Common myeloid progenitor, CD34-positive (primary cell): ENCODE results near the gene AFF3.

Source experiments
- CTCF ChIA-PET: fragments of 350-600 bp; sonication (Branson Sonifier 250); formaldehyde crosslinking; loops from one replicate; lab custom pipeline; 2021; ENCODE audit warnings: antibody characterized with exemption; lab: Charles Lee
- POLR2A ChIA-PET: fragments of 350-600 bp; sonication (Branson Sonifier 250); formaldehyde crosslinking; loops from one replicate; lab custom pipeline; 2021; ENCODE audit warnings: antibody characterized with exemption; lab: Charles Lee
- DNase-seq, 3 donors: peaks; one replicate each; pipeline versions ENCODE4 v3.0.0 to v3.0.0-alpha.2; 2013
- H3K27ac ChIP-seq, 2 experiments: 1 replicate in 1 of 2; 2 replicates in 1 of 2; pipeline ENCODE4 v1.7.0; 2013; ENCODE audit warnings: inconsistent platforms in 2 of 2, low read length in 2 of 2, mild to moderate bottlenecking in 2 of 2, low read depth in 1 of 2, moderate library complexity in 1 of 2; ENCODE audit not compliant: severe bottlenecking in 2 of 2, insufficient read depth in 1 of 2, poor library complexity in 1 of 2
- H3K27me3 ChIP-seq, 5 experiments: replicated peaks in 2 of 5; 1 replicate in 3 of 5; 2 replicates in 2 of 5; pipeline versions ENCODE4 v1.6.1 to v1.7.0; 2013; ENCODE audit warnings: low read length in 4 of 5, mild to moderate bottlenecking in 2 of 5, moderate library complexity in 2 of 5, inconsistent platforms in 1 of 5; ENCODE audit not compliant: insufficient read depth in 5 of 5, control insufficient read depth in 4 of 5
- H3K36me3 ChIP-seq, 4 experiments: 1 replicate in 2 of 4; 2 replicates in 2 of 4; pipeline versions ENCODE4 v1.6.1 to v1.7.0; 2013; ENCODE audit warnings: low read length in 3 of 4, control low read depth in 1 of 4, mild to moderate bottlenecking in 1 of 4; ENCODE audit not compliant: control insufficient read depth in 4 of 4, insufficient read depth in 4 of 4
- H3K4me1 ChIP-seq, 4 experiments: 1 replicate in 3 of 4; 2 replicates in 1 of 4; pipeline versions ENCODE4 v1.6.1 to v1.7.1; 2013; ENCODE audit warnings: low read length in 3 of 4, mild to moderate bottlenecking in 3 of 4, control low read depth in 1 of 4, inconsistent platforms in 1 of 4, moderate library complexity in 1 of 4; ENCODE audit not compliant: control insufficient read depth in 4 of 4, insufficient read depth in 4 of 4; ENCODE audit errors: control extremely low read depth in 1 of 4
- H3K4me3 ChIP-seq, 7 experiments: 1 replicate in 4 of 7; 2 replicates in 3 of 7; pipeline versions ENCODE4 v1.5.1 to v1.7.0; 2013; ENCODE audit warnings: mild to moderate bottlenecking in 7 of 7, low read length in 6 of 7, moderate library complexity in 6 of 7, inconsistent platforms in 2 of 7, low read depth in 2 of 7, control low read depth in 1 of 7; ENCODE audit not compliant: insufficient read depth in 4 of 7, control insufficient read depth in 1 of 7; ENCODE audit errors: extremely low read depth in 1 of 7
- H3K9me3 ChIP-seq, 5 experiments: 1 replicate in 4 of 5; 2 replicates in 1 of 5; pipeline versions ENCODE4 v1.6.1 to v1.7.1; 2013; ENCODE audit warnings: low read length in 4 of 5, mild to moderate bottlenecking in 2 of 5, inconsistent platforms in 1 of 5, low read depth in 1 of 5, moderate library complexity in 1 of 5; ENCODE audit not compliant: control insufficient read depth in 4 of 5, insufficient read depth in 2 of 5; ENCODE audit errors: control extremely low read depth in 1 of 5
- WGBS: methylation state at CpG from one replicate; pipeline ENCODE4 v1.1.5; 2013; ENCODE audit not compliant: insufficient coverage; 5-methylcytosine and 5-hydroxymethylcytosine counted together

The AFF3 gene

DNA sequence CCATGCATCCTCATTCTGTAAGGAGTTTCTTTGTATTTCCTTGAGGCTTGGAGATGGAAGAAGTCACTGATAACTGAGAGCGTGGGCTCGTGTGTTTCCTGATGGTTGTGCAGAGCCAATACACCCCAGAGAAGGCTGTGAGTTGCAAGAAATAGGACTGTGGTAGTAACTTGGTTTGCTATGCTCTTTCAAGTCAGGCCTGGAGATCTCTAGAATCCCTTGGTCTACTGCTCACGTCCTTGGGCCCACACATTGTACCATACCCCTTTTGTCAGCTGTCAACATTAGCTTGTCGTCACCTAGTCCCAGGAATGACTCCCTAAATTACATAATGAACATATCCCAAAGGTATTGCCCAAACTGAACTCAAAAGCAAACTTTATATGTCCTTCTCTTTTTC is 414.2 kb downstream of the AFF3 start:
- 71% methylated on average over 3 of the region's 4 CpGs for WGBS
- H3K27me3 ChIP-seq = no peaks in the 10 kb centered on the region
- peak in 1 of 3 donors; percentile 2 for DNase-seq
- H3K4me1 ChIP-seq = peaks cover 5 to 21% (median 12%) of the 10 kb centered on the region in 4 experiments
- H3K9me3 ChIP-seq = peaks cover 0 to 3% (median 2%) of the 10 kb centered on the region in 5 experiments
- no peak overlapping the region for H3K4me3 ChIP-seq
- peak overlapping the region in 1 of 2 experiments; percentile 15 for H3K27ac ChIP-seq
- ChIA-PET POLR2A (no interaction called here), CTCF (interaction anchor here (0.8 to 2.1 kb wide), 7 partner anchors 10 to 519 kb away, joined by 3 to 7 read pairs (median 3); no protein-coding TSS in a partner anchor)
- peaks cover 0 to 2% (median 1%) of the 10 kb centered on the region in 4 experiments for H3K36me3 ChIP-seq

DNA sequence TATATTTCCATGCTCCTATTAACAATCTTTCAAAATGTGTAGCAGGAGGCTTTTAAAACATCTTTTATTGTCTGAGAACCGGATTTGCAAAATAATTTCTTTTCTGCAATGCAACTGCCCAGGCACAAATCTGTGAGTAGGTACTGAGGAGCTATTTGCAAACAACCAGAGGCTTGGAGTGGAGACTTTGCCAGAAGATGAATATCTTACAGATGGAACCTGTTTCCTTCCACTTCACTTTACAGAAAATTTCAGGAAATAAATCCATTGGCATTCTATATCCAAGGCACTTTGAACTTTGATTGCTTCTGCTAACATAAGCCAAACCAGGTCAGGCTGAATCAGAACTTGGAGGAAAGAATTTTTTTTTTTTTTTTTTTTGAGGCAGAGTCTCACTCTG is 415.2 kb downstream of the AFF3 start:
- H3K27ac ChIP-seq = no peak overlapping the region
- H3K4me3 ChIP-seq = no peak overlapping the region
- H3K36me3 ChIP-seq = peaks cover 0 to 9% (median 5%) of the 10 kb centered on the region in 4 experiments
- H3K27me3 ChIP-seq = no peaks in the 10 kb centered on the region
- 100% methylated on average over 1 of the region's 1 CpG for WGBS
- CTCF ChIA-PET = interaction anchor here (0.9 to 3.6 kb wide), 4 partner anchors 9 to 520 kb away, joined by 3 to 10 read pairs (median 5); no protein-coding TSS in a partner anchor
- POLR2A ChIA-PET = no interaction called here
- DNase-seq = peak in 1 of 3 donors; percentile 0
- H3K4me1 ChIP-seq = peaks cover 5 to 21% (median 12%) of the 10 kb centered on the region in 4 experiments
- H3K9me3 ChIP-seq = peaks cover 0 to 11% (median 4%) of the 10 kb centered on the region in 5 experiments

DNA sequence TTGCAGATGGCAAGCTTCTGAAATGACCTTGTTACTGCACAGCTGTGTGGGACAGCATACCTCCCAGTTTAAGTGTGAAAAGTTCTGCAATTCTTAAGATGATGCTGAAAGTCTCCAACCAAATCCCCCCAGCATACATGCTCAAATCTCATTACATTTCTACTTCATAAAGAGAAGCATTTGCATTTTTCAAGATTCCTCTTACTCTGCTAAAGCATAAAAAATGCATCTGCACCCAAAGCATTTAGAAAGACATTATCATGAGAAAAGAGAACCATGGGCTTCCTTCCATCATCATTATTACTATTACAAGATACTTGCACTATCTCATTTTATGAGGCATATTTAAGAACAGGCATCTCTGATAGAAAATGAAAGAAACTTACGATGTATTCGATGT is 415.7 kb downstream of the AFF3 start:
- ChIA-PET POLR2A (no interaction called here), CTCF (interaction anchor here (1.1 to 3.6 kb wide), 4 partner anchors 9 to 515 kb away, joined by 3 to 11 read pairs (median 8); no protein-coding TSS in a partner anchor)
- Histone ChIP-seq H3K9me3 (peaks cover 0 to 12% (median 4%) of the 10 kb centered on the region in 5 experiments), H3K4me3 (no peak overlapping the region), H3K27me3 (no peaks in the 10 kb centered on the region), H3K27ac (no peak overlapping the region), H3K36me3 (peaks cover 0 to 10% (median 5%) of the 10 kb centered on the region in 4 experiments), H3K4me1 (peaks cover 5 to 21% (median 12%) of the 10 kb centered on the region in 4 experiments)
- DNase-seq = no peak
- WGBS = no CpG with 5 or more reads among the region's 2 CpGs

DNA sequence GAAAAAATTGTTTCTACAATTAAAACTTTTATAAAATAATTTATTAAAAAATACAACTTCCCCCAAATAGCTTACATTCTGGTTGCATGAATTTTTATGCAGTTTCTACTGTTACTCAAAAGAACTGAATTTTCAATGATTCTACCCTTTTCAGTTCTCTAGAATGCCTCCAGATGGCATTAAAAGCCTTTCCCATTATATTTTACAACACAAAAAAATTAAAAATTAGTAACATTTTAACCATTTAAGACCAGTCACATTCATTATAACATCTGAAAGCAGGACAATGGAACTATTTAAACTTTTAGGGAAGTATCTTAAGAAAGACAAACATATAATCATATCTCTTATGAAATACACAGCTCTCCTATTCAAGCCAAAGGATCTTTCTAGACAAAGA is 416.6 kb downstream of the AFF3 start:
- ChIA-PET POLR2A (no interaction called here), CTCF (interaction anchor here (0.8 to 3.6 kb wide), 10 partner anchors 9 to 522 kb away, joined by 3 to 11 read pairs (median 3); no protein-coding TSS in a partner anchor)
- Histone ChIP-seq H3K4me1 (peaks cover 5 to 21% (median 12%) of the 10 kb centered on the region in 4 experiments), H3K27me3 (no peaks in the 10 kb centered on the region), H3K27ac (no peak overlapping the region), H3K9me3 (peaks cover 0 to 12% (median 4%) of the 10 kb centered on the region in 5 experiments), H3K36me3 (peaks cover 0 to 10% (median 5%) of the 10 kb centered on the region in 4 experiments), H3K4me3 (no peak overlapping the region)
- peak in 2 of 3 donors; percentile 21 to 25 for DNase-seq

DNA sequence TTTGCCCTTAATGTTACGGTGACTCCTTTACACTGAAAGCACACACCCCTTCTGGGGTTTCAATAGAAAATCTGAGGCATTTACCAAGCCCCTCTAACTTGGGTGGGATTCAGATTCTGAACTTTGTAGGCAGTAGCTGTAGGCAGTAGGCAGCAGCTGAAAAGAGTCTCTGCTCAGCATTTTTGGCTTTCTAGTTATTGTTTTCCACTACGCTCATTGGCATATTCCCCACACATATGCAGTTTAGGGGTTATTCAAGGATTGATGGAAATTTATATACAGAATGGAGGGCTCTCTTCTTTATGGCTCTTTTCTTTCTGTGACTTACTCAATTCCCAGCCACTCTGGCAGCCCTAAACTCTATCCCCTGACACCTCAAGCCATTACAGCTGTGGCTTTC is 419.9 kb downstream of the AFF3 start:
- Histone ChIP-seq H3K4me3 (no peak overlapping the region), H3K36me3 (peaks cover 0 to 10% (median 5%) of the 10 kb centered on the region in 4 experiments), H3K27ac (no peak overlapping the region), H3K9me3 (peaks cover 0 to 12% (median 4%) of the 10 kb centered on the region in 5 experiments), H3K27me3 (no peaks in the 10 kb centered on the region), H3K4me1 (no peaks in the 10 kb centered on the region)
- no CpG with 5 or more reads among the region's 2 CpGs for WGBS
- ChIA-PET CTCF (interaction anchor here (0.8 to 1.3 kb wide), 5 partner anchors 9 to 538 kb away, joined by 3 to 5 read pairs (median 3); no protein-coding TSS in a partner anchor), POLR2A (no interaction called here)
- DNase-seq = no peak

DNA sequence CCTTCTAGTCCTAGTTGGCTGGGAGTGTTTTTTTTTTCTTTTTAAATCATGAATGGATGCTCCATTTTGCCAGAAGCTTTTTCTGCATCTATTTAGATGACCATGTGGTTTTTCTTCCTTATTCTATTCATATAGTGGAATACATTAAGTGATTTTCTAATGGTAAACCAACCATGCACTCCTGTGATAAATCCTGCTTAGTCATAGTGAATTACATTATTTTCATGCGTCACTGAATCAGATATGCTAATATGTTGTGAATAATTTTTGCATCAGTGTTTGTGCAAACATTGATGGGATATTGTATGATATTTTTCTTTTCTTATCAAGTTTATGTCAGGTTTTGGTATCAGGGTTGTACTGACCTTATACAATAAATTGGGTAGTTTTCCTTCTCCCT is 423.3 kb downstream of the AFF3 start:
- no peaks in the 10 kb centered on the region for H3K27me3 ChIP-seq
- CTCF ChIA-PET = interaction anchor here (0.6 kb wide), 1 partner anchor 15 kb away, joined by 3 read pairs; no protein-coding TSS in a partner anchor
- no peak for DNase-seq
- 100% methylated on average over 1 of the region's 1 CpG for WGBS
- H3K4me1 ChIP-seq = no peaks in the 10 kb centered on the region
- POLR2A ChIA-PET = no interaction called here
- no peak overlapping the region for H3K4me3 ChIP-seq
- H3K9me3 ChIP-seq = peaks cover 0 to 12% (median 4%) of the 10 kb centered on the region in 5 experiments
- H3K36me3 ChIP-seq = peaks cover 0 to 10% (median 5%) of the 10 kb centered on the region in 4 experiments
- no peak overlapping the region for H3K27ac ChIP-seq

DNA sequence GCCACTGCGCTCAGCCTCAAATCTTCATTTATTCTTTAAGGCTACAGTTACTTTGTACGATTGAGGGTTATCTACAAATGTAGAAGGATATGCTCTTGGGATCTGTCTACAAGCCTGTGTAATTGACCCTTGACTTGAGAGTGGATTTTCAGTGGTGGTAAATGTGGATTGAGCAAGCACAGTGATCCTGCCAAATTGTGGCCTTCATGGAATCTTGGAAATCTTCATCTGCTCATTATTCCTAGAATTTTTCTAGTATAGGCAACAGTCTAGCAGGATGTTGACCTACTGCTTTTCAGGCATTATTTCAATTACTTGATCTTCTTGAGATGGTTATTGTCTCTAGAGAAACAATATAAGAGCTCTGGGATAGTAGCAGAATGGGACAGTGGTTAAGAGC is 426.4 kb downstream of the AFF3 start:
- CTCF ChIA-PET = interaction anchor here (0.6 to 1.4 kb wide), 3 partner anchors 12 to 529 kb away, joined by 3 to 4 read pairs (median 3); no protein-coding TSS in a partner anchor
- no peak for DNase-seq
- POLR2A ChIA-PET = no interaction called here
- H3K36me3 ChIP-seq = peaks cover 0 to 3% (median 0%) of the 10 kb centered on the region in 4 experiments
- no peak overlapping the region for H3K27ac ChIP-seq
- H3K9me3 ChIP-seq = peaks cover 0 to 3% (median 0%) of the 10 kb centered on the region in 5 experiments
- no peaks in the 10 kb centered on the region for H3K27me3 ChIP-seq
- H3K4me3 ChIP-seq = no peak overlapping the region
- 100% methylated on average over 1 of the region's 2 CpGs for WGBS
- H3K4me1 ChIP-seq = no peaks in the 10 kb centered on the region
